ENCODE results near the gene SLC17A9.

The SLC17A9 gene

GRCh38 chr20:62967149-62967501, 14.6 kb downstream of the SLC17A9 start:
- TF ChIP-seq CTCF (IDR thresholded peaks at IDR 0.05; ENCODE audit: low read depth, low read length, missing control alignments) = no peak
- no peak for DNase-seq (ENCODE audit: low read depth)
- no peak overlapping the region for H3K4me3 ChIP-seq (ENCODE audit: low read depth, low read length)

DNA sequence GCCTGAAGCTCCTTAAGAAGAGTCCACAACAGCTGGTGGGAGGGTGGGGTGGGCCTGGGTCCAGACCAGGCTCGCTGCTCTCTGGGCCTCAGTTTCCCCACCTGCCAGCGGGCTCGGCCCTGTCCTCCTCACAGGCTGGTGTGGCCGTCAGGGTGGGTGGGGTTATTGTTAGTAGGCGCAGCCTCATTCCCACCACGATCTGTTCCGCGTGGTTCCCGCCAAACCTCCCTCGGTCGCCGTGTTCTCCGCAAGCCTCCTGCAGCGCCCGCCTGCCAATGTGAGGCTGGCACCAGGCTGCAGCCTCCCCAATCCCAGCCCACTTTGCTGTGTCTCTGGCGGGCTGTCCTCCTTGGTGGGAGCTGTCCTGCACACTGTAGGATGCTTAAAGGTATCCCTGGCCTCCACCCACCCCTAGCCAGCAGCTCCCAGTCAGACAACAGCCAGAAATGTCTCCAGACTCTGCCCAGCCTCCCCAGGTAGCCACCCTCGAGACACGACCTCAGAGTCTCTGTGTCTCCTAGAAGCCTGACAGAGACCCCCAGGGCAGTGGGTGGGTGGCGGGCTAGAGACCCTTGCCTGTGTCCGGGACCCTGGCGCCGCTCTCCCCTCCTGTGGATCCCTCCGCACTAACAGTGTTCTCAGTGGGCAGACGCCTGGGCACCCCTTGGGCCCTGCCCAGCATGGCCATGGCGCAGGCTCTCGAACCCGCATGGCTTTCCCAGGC, 15.3 kb downstream of the SLC17A9 start:
- TF ChIP-seq CTCF (IDR thresholded peaks at IDR 0.05; ENCODE audit: low read depth, low read length, missing control alignments) = no peak
- DNase-seq (ENCODE audit: low read depth) = no peak
- H3K4me3 ChIP-seq (ENCODE audit: low read depth, low read length) = no peak overlapping the region

- DNase-seq (ENCODE audit: low read depth) = no peak
- TF ChIP-seq CTCF (IDR thresholded peaks at IDR 0.05; ENCODE audit: low read depth, low read length, missing control alignments) = no peak
- no peak overlapping the region for H3K4me3 ChIP-seq (ENCODE audit: low read depth, low read length)
Measured at GRCh38 chr20:62968378-62969178, 16.1 kb downstream of the SLC17A9 start.

- DNase-seq (ENCODE audit: low read depth) = no peak
- H3K4me3 ChIP-seq (ENCODE audit: low read depth, low read length) = no peak overlapping the region
- TF ChIP-seq CTCF (IDR thresholded peaks at IDR 0.05; ENCODE audit: low read depth, low read length, missing control alignments) = no peak
Measured at GRCh38 chr20:62969179-62969760, 16.8 kb downstream of the SLC17A9 start.

GRCh38 chr20:62969939-62970306, 17.4 kb downstream of the SLC17A9 start:
- no peak for DNase-seq (ENCODE audit: low read depth)
- no peak overlapping the region for H3K4me3 ChIP-seq (ENCODE audit: low read depth, low read length)
- no peak for TF ChIP-seq CTCF (IDR thresholded peaks at IDR 0.05; ENCODE audit: low read depth, low read length, missing control alignments)

- TF ChIP-seq CTCF (IDR thresholded peaks at IDR 0.05; ENCODE audit: low read depth, low read length, missing control alignments) = no peak
- DNase-seq (ENCODE audit: low read depth) = no peak
- no peak overlapping the region for H3K4me3 ChIP-seq (ENCODE audit: low read depth, low read length)
Measured at GRCh38 chr20:62970307-62971210, 18.1 kb downstream of the SLC17A9 start.
